ENCODE results near the gene MYT1.
"Not testable (repeated sequence)": the region's sequence is repeated elsewhere in the genome, so short reads cannot be mapped to it uniquely, and the experiment has no call there.

Gene MYT1

DNA sequence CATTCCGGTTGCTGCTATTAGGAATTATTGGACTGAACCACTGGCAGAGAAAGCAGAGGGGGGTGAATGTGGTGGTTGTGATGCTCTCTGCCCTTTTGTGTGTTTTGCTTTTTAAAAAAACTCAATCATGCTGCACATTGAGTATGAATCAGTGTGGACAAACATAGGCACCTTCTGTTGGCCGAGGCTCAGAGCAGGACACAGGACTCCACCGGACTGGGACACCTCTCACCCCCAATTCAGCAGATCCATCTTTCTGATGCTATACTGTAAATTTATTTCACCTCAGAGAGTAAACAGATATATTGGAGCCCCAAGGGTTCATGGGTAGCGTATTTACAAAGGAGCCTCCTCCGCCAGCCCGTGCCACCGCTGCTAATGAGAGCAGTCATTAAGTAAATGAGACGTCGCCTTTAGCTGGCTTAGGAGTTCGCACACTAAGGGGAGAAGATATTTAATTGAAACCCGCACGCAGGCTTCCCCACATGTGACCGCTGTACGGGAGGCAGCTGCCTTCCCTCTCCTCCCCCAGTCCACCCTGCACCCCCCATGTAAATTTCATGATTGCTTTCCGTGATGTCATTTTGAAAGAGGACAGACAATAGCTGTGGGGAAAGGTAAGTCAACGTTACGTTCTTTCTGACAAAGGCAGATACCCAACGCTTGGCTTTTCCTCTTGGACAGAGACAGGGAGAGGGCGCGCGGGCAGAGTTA is at the start of gene MYT1:
Gene MYT1, plus strand, starts transcription at position 330 of the 714 bp plus-strand sequence. CDS start 34,410 bp downstream, outside the sequence.
- DNase-seq, result peak; percentile 87

DNA sequence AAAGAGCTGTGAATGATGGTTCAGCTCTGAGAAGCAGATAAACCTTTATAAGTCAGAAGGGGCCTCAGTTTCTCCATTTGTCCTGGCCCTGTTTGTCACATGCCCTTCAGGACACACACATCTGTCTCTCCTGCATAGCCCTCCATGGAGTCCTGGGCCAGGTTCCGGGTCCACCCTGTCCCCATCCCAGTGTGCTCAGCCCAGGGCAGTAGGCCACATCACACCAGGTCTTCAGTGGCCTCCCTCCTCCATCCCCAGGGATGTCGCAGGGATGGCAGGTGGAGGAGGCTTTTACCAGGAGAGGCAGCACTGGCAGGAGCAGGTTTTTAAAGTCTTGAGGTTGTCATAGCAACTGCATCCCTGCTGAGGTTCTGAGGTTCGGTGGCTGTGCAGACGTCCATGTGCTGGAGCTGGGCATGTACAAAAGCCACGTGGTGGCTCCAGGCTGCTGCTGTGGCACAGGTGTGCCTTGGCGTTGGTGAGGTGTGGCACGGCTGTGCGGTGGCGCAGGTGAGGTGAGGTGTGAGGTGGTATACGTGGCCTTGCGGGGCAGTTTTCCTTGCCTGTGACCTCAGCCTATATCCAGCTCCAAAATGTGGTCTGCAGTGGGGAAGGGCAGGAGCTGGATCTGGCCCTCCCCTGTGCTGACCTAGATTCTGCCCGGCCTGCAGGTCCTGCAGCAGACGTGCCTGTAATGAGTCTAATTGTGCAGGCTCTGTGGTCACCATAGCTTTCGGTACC is 48.9 kb upstream of the MYT1 start:
- DNase-seq, result peak; percentile 10

DNA sequence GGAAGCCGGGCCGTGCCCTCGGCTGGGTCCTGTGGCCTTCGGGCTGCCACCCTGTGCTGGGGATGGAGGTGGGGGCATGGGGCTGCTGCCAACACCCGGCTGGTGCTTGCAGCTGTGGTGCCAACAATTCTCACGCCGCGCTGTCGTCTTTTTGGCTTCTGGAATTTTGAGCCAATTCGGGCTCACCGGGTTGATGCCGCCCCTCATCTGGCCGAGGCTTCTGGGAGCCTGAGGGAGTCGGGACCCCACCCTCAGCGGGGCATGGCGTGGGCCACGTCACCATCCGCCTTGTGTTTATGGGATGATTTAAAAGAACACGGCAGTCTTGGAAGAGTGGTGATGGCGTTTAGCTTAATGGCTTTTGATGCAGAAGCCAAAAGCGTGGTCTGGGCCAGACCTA is 48.2 kb upstream of the MYT1 start:
- DNase-seq, result no peak

DNA sequence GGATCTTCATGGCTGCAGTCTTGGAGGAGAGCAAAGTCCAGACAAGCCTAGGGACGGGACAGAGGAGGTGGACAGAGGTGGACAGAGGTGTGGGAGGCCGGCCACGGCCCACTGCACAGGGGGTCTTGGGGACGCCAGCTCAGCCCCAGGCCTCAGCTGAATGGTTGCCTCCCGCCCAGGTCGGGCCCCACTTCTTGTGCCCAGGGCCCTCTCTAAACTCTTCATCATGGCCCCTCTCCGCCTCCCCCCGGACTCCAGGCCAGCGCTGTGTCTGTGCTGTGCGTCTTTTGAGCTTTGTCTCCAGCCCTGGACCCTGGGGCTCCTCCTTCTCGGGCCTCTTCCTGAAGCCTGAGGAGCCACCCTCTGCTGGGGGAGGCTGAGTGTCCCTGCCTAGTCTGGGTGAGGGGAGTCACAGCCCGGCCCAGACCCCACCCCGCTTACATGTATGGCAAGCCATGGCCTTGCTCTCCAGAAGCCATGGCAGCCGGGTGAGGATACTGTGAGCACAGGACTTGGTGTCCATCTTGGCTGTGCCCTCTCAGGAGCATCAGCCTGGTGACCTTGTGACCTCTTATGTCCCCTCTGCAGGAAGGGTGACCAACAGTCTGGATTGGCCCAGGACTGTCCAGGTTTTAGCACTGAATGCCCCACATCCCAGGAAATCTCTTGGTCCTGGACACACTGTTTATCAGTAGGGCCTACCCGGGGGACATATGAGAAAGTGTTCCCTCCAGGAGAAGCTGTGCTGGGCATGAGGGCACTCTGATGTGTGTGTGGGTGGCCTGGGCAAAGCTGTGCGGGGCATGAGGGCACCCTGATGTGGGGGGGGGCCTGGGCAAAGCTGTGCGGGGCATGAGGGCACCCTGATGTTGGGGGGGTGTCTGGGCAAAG is 47.5 kb upstream of the MYT1 start:
- DNase-seq, result no peak

DNA sequence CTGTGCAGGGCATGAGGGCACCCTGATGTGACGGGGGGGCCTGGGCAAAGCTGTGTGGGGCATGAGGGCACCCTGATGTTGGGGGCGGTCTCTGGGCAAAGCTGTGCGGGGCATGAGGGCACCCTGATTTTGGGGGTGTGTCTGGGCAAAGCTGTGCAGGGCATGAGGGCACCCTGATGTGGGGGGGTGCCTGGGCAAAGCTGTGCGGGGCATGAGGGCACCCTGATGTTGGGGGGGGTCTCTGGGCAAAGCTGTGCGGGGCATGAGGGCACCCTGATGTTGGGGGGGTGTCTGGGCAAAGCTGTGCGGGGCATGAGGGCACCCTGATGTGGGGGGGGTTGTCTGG is 46.8 kb upstream of the MYT1 start:
- DNase-seq, result not testable (repeated sequence)

DNA sequence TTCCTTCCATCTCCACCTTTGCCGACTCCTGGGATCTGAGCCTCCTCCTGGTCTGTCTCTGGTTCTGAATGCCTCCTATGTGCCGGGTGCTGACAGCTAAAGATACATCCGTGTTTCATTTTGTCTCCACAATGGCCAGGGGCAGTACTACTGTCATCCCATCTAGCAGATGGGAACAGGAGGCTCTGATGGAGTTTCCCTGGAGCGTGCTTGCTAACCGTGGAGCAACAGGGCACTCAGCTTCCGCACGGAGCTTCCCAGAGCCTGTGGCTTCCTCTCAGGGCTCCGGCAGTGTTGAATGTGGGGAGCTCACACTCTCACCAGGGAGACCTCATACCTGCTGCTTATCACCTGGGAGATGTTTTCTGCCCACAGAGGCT is 45.0 kb upstream of the MYT1 start:
- DNase-seq, result no peak

DNA sequence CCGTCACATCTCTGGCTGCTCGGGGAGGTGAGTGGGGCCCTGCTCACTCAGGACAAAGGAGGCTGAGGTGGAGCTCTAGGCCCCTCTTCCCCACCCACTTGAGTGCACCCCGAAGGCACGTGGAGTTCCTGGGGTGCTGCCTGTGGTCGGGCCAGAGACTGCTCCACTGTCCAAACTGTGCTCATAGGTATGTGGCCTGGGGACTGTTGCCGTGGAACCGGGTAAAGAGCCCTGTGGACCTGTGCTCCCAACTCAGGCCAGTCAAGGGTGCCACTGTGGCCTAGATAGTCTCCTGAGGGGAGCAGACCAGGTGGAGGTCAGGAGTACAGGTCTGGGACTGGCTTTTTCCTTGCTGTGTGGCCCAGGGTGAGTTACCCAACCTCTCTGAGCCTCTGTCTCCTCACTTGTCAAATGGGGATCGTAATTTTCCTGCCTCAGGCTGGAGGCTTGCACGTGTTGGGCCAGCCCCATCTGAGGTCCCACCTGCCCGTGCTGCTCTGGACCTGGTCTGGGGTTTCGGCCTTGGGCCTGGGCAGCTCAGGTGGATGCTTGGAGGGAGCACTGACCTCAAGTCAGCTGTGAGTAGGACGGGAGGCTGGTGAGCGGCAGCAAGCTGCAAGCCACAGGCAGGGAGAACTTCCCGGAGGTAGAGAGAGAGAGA is 44.4 kb upstream of the MYT1 start:
- DNase-seq, result no peak

DNA sequence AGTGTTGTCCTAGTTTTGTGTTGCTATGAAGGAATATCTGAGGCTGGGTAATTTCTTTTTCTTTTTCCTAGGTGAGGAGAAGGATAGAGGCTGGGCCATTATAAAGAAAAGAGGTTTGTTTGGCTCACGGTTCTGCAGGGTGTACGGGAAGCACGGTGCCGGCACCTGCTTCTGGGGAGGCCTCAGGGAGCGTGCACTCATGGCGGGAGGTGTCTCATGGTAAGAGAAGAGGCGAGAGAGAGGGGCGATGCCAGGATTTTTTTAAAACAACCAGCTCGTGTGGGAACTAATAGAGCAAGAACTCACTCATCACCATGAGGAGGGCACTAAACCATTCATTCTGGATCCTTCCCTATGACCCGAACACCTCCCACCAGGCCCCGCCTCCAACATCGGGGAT is 42.7 kb upstream of the MYT1 start:
- DNase-seq, result no peak

DNA sequence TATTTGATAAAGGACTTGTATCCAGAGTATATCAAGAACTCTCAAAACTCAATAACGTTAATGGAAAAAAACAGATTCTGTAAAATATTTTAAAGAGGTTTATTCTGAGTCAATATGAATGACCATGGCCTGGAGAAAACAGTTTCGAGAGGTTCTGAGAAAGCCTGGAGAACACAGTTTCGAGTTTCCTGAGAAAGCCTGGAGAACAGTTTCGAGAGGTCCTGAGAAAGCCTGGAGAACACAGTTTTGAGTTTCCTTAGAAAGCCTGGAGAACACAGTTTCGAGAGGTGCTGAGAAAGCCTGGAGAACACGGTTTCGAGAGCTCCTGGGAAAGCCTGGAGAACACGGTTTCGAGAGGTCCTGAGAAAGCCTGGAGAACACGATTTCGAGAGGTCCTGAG is 41.3 kb upstream of the MYT1 start:
- not testable (repeated sequence) for DNase-seq

DNA sequence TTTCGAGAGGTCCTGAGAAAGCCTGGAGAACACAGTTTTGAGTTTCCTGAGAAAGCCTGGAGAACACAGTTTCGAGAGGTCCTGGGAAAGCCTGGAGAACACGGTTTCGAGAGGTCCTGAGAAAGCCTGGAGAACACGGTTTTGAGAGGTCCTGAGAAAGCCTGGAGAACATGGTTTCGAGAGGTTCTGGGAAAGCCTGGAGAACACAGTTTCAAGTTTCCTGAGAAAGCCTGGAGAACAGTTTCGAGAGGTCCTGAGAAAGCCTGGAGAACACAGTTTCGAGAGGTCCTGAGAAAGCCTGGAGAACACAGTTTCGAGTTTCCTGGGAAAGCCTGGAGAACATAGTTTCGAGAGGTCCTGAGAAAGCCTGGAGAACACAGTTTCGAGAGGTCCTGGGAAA is 40.7 kb upstream of the MYT1 start:
- DNase-seq, result not testable (repeated sequence)

DNA sequence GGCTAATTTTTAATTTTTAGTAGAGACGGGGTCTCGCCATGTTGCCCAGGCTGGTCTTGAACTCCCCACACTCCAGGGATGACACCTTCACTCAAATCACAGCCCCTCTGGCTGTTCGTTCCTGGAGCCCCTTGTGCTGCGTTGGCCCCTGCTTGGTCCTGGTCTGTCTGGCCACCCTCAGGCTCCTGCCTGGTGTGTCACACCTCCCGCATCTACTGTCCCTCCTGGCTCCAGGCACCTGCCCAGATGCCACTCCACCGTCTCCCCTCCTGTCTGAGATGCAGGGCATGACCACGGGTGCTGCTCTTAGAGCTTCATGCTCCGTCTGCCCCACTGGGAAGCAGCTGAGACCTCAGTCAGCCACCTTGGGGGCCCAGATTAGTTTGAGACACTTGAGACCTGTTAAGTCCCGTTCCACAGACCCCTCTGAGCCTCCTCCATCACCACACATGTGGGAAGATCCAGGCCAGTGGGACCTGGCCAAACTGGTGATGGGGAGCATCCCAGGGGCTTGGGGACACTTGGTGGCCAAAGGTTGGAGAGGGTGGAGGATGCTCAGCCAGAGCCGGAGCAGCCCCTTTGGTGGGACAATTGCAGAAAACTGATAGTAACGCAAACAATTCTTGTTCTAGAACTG is 35.0 kb upstream of the MYT1 start:
- no peak for DNase-seq

DNA sequence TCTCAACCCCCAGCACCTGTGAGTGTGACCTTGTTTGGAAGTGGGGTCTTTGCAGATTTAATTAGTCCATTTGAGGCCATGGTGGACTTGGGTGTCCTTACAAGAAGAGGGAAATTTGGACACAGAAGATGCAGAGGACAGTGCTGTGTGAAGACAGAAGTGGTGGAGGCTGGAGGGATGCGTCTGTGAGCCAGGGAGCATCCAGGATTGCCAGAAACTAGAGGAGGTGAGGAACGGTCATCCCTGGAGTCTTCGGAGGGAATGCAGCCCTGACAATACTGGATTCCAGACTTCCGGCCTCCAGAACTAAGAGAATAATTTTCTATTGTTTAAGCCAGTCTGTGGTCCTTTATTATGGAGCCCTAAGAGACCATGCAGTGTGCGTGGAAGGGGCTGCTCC is 34.0 kb upstream of the MYT1 start:
- DNase-seq, result no peak

DNA sequence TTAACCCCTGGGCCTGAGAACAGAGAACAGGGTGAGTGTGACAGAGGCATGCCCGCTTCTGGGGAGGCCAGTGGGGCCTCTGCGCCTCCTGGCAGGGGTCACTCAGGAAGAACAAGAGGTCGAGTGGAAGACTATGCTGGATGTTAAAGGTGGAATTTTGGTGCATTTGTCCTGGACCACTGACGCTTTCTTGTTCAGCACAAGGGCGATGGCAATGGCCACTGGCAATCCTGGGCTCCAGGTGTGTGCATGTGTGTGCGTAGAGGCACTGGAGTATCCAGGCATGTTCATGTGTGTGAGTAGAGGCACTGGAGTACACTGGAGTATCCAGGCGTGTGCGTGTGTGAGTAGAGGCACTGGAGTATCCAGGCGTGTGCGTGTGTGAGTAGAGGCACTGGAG is 33.4 kb upstream of the MYT1 start:
- DNase-seq, result no peak

DNA sequence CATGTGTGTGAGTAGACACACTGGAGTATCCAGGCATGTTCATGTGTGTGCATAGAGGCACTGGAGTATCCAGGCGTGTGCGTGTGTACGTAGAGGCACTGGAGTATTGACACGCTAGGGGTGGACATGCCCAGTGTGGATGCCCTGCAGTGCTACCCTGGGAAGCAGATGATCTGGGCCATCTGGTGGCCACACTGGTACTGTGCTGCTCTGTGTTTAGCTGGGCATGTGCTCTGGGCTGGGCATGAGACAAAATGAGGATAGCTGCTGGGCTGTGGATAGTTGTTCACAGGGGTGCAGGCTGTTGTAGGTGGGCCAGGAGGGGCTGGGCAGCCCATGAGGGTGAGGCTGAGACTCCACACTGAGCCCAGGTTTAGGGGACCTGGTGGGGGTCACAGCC is 32.8 kb upstream of the MYT1 start:
- DNase-seq, result peak; percentile 36

DNA sequence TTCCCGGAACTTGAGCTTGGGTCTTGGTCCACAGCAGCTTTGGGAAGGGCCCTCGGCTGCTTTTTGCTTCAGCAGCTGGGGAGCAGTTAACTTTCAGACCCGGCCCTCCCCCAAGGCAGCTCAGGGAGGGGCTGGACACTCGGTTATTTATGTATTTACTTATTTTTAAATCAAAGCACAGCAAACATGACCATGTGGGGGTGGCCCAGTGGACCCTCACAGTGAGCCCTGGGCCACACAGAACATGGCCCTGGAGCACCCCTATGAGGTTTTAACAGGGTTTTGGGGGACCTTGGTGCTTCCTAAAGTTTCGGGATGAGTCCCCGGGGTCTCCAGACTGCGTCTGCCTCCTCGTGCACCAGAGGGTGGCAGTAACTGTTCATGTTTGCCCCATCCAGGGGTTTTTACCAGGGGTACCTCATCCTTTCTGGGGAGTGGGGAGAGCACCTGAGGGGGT is 30.3 kb upstream of the MYT1 start:
- peak; percentile 48 for DNase-seq

DNA sequence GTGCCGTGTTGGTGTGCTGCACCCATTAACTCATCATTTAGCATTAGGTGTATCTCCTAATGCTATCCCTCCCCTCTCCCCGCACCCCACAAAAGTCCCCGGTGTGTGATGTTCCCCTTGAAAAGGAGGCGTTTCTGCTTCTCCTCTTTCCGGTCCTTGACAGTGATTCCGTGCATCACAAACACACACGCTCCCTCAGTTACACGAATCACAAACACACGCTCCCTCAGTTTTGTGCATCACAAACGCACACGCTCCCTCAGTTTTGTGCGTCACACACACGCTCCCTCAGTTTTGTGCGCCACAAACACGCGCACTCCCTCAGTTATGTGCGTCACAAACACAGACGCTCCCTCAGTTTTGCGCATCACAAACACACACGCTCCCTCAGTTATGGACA is 29.5 kb upstream of the MYT1 start:
- DNase-seq, result not testable (repeated sequence)

DNA sequence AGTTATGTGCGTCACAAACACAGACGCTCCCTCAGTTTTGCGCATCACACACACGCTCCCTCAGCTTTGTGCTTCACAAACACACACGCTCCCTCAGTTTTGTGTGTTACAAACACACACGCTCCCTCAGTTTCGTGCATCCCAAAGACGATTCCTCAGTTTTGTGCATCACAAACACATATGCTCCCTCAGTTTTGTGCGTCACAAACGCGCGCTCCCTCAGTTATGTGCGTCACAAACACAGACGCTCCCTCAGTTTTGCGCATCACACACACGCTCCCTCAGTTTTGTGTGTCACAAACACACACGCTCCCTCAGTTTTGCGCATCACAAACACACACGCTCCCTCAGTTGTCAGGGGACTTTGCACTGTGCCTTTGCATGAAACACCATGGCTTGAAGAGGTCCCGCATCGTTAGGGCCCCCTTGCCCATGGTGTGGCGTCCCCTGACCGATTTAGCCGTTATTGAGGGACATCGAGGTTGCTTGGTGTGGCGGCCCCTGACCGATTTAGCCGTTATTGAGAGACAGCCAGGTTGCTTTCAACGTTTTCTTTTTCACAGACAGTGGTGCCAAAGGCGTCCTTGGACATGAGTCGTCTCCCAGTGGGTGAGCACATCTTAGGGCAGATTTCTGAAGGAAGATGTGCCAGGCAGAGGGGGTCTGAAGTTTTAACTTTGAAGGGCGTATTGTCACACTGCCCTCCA is 28.1 kb upstream of the MYT1 start:
- no peak for DNase-seq

DNA sequence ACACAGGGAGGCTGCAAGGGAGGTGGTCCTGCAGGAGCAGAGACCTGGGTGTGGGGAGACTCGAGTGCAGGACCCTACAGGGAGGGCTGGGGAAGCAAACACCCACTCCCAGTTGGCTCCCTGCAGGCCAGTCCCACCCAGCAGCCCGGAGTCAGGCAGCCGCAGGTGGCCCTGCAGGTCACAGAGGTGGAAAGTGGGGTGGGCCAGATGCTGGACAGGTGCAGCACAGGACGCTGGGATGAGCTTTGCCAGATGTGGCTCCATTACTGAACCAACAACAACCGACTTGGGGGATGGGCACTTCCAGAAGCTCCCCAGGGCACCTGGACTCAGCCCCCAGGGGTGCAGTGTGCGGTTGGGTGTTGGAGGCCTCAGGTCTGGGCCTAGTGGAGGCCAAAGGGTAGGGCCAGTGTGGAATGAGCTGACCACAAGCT is 26.6 kb upstream of the MYT1 start:
- no peak for DNase-seq

DNA sequence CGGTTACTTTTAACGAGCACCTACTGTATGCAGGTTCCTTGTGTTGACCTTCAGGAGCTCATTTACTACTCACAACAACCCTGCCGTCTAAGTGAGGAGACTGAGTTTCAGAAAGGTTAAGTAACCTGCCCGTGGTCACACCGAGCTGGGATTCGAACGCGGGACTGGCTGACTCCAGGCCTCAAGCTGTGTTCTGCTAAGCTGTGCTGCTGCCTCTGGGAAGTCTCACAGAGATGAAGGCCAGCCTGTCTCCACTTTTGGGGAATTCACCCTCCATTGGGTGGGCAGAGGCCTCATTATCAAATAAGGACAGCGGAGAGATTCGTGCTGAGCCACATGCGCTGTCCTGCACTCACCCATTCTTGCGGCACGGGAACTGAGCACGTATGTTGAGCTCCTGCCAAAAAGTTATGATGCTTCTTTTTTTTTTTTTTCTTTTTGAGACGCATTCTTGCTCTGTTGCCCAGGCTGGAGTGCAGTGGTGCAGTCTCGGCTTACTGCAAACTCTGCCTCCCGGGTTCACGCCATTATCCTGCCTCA is 25.9 kb upstream of the MYT1 start:
- DNase-seq, result no peak

DNA sequence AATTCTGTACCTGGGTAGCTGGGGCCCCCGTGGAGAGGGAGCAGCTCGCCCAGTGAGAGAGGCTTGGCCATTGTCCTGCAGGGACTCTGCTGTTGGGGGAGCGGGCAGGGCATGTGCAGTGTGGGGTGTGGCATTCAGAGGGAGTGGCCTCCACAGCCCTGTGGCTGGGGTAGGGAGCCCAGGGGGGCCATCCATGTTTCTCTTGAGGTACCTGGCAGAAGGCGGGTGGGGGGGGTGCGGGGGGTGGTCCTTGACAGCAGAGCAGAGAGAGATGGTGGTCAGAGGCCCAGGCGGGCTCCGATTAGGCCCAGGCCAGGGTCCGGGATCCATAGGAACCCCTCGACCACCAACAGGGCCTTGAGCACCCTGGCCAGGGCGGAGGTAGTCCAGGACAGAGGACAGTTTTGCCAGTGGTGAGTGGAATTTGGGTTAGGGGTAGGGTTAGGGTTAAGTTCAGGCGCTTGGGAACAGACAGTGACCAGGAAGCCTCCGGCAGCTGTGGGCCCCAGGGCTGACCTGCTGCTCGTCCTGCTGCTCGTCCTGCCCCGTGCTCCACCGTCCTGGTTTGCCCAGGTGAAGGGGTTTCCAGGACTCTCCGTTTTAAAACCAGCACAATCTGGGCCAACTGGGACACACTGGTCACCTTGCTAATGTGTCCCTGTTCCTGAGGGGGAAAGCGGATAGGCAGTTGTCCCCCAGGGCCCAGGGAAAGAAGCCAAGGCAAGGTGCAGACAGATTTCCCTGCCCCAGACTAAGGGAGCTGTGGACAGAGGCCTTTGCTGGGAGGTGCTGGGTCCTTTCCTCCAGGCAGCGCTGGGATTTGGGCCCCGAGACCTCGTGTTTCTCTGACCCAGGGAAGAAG is 24.8 kb upstream of the MYT1 start:
- DNase-seq, result no peak

Measured in NCI-H1092 treated with DMSO at 0.1 percent for 48 hours (cell line).